NK-92 treated with Interleukin-12 subunit alpha and Interleukin-12 subunit beta, amount 100 ng/mL, for 24 hours (cell line): ENCODE measurements around the gene GLS.
"Not testable (repeated sequence)": the region's sequence is repeated elsewhere in the genome, so short reads cannot be mapped to it uniquely, and the experiment has no call there.

Source experiments
- DNase-seq: peaks from one replicate; lab custom pipeline; 2025; lab: John Stamatoyannopoulos, UW

GLS gene

DNA sequence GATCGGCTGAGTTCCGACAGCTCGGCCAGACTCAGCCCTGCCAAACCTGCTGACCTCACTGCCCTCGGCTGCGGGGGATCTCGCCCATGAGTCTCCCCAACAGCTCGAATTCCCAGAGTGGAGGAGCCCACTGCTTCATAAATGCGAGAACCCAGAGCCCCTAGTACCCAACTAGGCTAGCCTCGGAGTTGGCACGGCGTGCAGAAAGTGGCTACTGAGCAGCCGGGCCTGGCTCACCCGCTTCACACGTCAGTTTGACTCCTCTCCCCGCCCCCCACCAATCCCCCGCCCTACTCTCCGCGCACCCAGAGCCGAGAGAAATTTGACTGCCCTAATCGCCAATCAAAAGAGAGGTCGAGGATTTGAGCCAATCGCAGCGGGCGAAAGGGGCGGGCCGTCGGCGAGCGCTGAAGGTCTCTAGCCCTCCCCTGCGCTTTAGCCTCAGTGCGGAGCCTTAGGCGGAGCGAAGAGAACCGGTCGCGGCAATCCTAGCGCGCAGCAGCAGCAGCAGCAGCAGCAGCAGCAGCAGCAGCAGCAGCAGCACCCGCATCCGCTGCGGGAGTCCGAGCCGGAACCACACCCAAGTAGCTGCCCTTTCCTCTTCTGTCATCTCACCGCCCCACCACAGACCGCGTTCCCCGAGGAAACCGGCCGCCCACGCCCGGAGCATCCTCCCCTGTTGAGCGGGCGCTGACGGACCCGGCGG, at the start of gene GLS:
Gene GLS, plus strand, starts transcription at position 444 of the 706 bp plus-strand sequence. CDS start 264 bp downstream, outside the sequence.
- DNase-seq = peak; percentile 96

DNA sequence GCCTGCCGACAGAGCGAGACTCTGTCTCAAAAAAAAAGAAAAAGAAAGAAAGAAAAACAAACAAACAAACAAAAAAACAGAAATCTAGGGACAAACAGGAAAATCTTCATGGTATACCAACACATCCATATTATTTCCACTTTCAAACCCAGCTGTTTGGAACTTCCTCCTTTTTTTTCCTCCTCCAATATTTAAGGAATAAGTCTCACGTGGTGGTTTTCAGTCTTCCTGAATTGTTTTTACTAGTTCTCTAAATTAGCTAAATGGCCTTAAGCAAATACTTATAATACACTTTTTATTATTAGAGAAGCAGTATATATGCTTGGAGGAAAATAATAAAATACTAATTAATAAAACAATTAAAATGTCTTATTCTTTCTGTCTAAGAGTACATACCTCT, 48.7 kb upstream of the GLS start:
- no peak for DNase-seq

DNA sequence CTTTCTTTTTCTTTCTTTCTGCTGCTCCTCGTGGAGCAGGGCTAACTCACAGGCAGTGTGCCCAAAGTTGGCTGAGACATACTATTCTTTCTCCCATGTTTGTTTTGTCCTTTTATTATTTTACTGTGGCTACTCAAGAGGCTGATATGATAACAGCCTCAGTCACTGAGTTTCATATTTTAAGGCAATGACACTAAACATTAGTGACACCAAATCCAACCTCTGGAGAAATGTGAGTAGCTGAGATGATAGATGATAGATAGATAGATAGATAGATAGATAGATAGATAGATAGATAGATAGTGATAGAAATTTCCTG, 45.8 kb upstream of the GLS start:
- no peak for DNase-seq

DNA sequence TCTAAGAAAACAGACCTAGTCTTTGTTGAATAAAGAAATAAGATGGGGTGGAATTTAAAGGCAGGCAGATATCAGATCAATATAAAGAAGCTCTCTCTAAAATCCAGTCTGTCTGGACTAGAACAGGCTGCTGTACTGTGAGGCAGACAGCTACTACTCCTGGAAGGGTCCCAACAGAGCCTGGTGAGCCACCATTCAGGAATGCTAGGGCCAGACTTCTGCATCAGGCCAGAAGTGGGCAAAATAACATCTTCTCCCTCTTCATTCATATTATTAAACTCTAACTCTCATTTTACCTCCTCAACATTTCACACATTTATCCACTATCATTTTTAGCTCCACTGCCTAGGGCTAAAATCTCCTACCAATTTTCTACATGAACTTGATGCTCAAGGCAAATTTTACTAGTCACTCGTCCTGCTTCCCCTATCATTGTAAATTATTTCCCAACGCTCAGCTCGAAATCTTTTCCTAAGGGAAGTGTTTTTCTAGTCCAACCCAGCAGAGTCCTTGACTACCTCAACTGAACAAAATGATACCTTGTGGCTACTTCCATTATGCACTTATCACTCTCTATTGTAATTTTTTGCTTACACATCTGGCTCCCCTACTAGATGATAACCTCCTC, 45.2 kb upstream of the GLS start:
- DNase-seq = no peak

DNA sequence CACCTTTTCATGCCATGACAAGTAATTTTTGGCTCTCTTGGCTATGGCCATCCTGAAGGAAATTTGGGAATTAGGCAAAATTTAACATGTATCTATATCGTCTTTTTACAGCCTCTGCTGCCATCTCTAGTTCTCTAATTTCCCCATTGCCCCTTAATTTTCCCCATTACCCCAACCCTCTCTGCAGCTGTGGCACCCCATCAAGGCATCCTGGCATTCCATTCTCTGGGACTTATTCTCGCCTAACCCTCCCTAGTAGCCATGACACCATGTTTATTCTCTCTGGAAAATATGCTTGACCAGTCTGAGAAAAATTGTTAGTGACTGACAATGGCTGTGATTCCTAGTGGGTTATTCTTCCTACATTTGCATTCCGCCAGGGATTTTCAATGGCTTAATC, 43.9 kb upstream of the GLS start:
- no peak for DNase-seq

DNA sequence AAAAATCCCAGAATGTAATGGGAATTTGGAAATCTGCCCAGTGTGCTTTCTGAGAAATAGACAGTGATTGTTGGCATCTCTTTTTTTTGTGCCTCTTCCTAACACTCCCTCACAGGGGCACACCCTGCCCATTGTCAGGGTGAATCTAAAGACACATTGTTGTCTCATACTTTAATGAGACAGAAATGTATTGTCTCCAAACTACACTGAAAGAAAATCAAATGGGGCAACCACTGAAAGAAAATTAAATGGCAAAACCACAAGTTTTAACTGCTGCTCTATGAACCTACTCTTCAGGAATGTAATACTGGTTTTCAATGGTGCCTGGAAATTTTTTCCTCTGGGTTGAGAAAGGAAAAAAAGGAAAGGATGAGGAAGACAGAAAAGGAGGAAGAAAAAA, 43.2 kb upstream of the GLS start:
- DNase-seq = no peak

DNA sequence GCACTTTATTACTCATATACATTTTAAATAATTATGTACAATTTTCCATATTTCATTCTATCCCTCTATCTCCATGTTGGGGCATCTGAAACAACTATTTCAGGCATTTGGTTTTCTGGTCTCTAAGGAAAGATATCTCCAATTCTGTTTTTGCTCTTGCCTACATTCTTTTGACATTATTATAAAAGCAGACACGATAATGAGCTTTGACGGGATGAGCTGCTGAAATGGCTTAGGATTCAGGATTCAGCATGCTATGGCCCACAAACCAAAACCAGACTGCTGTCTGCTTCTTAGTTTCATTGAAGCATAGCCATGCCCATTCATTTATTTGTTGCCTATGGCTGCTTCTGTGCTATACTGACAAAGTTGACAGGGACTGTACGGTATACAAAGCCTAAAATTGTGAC, 42.7 kb upstream of the GLS start:
- no peak for DNase-seq

DNA sequence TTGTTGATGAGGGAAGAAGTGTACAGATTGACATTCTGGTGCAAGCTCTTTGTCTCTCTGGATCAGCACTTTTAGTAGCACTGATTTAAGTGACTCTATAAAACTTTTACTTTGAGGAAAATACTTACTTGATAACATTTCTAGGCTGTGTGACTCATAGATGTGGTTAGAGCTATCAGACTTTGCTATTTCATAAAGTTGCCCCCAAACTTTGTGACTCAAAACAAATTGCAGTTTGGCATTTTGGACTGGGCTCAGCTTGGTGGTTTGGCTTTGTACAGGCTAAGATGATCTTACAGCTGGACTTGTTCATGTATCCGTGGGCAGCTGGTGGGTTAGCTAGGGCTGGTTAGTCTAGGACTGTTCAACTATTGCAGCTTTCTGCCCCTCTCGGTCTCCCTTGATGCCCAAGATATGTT, 42.1 kb upstream of the GLS start:
- DNase-seq = no peak

DNA sequence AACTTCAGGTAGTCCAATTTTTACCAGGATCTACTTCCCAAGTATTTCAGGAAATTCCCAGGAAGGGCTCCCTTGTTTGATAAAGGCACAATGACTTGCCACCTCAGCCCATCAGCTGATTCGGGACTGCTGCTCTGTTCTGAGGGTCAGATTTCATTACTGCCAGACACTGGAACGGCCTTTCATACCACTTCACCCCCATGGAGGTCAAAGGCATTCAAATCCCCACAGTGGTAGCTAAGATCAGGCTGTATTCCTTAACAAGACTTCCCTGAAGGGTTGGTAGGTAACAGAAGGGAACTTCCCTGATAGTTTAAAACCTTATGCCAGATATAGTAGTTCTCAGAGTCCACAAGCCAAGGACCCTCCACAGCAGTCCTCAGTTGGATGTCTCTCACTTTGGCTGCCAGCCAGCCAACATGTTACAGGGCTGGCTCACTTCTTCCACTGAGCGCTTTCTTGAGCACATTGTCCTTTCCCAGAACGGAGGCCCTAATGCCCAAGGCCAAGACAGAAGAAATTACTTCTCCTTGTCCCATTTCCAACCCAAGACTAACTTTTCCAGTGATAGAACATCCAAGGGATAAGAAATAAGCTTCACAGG, 40.0 kb upstream of the GLS start:
- no peak for DNase-seq

DNA sequence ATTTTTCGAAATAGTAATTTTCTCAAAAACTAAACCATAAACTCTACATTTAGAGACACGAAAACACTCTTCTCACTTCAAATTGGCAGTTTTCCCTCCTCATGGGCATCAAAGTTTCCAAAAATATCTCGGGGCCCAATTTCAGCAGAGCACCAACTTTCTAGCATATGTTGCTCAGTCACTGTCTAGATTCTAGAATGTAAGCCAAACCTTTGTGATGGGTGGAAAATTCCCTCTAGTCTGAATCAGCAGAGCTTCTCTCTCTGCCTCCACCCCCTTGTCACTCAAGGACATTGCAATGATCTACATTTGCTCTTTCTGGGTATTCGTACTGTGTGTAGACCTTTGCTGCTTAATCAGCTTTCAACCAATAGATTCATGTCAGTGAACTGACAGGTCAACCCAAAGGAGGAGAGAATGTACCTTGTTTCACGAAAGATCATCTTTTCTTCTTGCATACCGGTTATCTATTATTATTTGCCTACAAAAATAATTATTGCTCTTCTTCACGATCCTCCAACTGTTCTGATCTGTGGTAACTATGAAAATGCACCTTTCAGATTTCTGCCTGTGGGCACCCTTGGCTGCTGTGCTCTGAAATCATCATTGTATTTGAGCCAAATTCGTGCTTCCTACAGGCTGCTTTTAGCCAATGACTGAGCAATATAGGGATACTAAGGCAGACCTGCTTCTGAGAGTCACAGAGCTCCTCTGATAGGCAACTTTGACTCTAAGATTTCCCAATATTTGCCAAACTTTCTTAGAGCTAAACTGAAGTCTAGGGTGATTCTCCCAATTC, 38.7 kb upstream of the GLS start:
- no peak for DNase-seq

DNA sequence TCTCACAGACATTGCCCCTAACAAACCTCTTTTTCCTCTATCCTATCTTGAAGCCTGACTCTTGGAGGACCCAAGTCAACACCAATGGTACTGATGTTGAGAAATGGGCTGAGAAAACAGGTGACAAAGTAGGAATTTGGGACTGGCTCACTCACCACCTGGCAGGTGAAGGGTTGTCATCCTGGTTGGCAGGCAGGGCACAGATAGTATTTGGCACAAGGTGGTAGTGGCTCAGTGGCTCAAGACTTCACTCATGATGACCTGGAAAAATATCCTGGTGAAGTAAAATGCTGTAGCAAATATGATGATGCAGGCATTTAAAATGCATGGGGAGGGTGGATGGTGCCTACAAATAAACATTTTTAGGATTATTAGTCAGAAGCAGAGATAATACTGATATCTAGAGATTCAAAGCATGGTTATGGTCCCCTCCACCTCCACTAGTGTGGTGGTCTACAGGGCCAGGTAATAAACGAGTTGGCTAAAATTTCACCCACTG, 38.0 kb upstream of the GLS start:
- no peak for DNase-seq

DNA sequence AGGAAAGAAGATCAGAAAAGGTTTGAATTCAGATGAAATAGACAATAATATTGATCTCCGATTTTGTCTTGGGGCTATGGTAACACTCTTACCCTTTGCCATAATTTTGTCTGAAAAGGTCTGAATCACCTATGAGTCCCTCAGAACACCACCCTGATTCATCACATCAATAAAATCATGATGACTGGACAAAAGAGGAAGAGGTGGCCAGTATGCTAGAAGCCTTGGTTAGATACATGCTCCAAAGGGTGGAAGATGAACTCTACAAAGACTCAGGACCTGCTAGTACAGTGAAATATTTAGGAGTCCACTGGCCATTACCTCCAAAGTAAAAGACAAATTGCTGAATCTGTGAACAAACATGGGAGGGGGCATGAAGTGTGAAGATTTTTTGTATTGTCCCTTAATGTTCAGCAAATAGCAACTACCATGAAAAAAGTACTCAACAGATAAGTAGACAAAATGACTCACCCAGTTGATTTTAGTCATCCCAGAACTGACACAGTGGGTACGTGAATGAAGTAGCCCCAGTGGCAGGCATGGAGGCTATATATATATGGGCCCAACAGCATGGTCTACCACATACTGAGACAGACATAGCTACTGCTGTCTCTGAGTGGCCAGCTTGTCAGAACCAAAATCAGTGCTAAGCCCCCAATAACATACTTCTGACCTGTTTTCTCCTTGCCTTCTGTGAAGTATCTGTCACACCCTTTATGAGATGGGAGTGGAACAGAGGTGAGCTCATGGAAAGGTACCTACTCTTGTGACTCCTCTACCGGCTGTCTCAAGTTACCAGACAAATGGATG, 36.5 kb upstream of the GLS start:
- no peak for DNase-seq

DNA sequence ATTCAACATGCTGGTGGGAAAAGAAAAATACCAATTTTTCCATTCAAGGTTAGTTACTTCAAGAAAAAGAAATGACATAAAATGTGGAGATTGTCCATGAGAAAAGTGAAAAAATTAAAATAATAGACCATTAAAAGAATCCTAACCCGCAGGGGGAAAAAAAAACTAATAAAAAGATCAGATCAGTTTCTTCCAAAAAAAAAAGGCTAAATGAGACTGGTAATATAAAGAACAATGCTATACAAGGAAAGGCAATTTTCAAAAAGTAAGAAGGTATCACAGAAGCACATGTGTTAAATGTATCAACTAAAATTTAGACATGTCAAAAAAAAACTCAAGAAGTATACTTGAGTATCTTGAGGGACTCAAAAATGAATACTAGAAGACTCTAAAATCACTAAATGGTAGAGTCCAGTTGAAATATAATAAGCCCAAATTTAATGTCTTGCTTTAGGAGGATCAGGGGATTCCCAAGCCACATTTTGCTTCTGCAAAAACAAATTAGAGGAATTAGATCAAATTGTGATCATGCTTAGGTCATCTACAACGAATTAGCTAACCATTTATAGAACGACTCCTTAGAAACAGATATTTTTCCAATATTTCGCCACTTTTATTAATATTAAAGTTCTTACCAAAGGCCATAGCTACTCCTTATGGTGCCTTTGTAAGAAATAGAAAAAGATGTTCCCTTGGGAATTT, 35.8 kb upstream of the GLS start:
- DNase-seq = no peak

DNA sequence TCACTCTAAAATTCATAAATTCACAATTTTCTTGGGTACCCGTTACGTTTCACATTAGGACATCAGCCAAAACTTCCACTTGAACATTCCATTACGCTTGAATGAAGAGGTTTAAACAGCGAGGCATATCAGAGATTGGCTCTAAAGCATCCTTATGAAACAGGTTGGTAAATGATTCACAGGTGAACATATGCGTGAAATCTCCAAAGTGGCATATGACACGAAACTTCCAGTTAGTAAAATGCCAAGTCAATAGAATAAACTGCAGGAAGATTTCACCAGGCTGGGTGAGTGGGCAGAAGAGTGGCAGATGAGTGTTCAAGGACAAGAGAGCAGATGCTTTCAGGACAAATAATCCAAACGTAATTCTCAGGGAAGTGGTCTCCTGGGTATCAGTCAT, 33.9 kb upstream of the GLS start:
- DNase-seq = no peak

DNA sequence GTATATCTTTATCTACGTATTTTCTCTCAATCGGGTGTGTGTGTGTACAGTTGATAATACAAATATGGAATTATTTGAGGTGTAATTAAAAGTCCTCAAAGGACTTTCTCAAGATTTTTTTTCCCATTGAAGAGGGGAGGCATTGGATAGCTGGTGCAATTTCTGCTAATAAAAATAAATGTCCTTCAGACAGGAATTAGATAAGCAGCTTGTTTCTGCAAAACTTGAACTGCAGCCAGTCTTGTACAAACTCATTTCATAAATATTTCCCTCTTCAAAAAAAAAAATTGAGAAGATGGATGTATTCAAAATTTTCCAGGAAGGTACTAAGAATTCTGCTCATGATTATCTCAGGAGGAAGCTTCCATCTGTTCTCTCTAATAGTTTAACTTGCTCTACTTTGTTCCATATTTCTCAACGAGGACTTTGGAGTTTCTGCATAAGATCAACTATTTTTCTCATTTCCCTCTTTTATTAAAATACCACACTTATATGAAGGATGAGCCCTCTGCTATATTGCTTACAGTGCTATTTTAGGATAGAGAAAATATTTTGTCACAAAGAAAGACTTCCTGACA, 33.0 kb upstream of the GLS start:
- no peak for DNase-seq

DNA sequence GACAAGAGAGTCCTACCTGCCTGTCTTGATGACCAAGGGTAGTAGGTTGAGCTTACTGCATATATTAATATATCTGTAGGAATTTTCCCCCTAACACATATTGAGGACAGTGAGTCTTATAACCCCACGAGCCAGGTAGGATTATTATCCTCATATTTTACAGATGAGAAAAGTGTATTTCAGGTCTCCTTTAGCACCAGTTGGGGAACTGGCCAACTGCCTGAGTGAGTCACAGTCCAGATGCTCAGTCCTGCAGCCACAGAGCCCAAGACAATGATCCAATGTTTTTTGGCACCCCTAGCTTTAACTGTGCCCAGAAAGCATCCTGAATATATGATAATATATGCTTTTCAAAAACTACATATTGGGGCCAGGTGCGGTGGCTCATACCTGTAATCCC, 30.8 kb upstream of the GLS start:
- DNase-seq = no peak

DNA sequence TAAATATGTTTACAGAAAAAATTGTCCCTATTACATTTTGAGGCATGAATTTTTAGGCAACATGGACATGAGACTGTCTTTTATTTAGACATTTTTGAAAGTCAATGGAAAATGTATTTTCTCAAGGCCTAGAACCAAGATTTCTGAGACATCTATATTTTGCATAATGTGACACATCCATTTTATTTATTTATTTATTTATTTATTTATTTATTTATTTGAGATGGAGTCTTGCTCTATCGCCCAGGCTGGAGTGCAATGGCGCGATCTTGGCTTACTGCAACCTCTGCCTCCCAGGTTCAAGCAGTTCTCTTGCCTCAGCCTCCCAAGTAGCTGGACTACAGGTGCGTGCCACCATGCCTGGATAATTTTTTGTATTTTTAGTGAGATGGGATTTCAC, 27.6 kb upstream of the GLS start:
- DNase-seq = not testable (repeated sequence)

DNA sequence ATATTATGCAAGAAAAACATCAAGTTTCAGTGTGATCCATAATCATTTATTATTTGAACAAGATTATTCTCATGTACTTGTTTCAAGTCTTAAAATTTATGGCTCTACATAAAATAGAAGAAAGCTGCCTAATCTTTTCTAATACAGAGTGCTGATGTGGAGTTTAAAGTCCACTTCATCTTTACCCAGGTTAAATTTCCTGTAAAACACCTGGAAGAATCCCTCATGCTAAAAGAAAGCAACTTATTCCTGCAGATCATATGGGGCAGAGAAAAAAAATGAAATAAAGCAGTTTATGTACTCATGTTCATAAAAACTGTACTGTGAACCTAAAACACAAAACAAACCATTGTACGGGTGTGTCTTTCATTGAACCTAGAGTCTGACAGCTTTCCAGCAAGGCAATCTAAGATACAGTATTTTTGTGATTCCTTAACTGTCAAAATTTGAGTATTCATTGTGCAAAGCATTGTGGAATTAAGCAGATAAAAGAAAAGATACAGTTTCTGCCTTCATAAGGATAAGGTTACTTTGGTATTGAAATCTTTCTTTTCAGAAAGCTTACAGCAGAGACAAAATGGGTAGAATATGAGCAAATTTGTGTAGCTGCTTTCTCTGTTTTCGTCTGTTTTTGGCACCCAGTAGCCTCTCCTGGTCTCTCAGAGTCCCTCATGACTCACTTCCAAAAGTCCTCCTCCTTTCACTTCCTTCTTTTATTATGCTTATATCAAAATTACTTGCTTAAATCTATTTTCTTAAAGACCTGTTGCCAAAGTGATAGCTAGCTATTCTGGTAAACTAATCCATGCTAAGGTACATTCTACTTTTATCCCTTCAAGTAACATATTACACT, 26.9 kb upstream of the GLS start:
- DNase-seq = no peak

DNA sequence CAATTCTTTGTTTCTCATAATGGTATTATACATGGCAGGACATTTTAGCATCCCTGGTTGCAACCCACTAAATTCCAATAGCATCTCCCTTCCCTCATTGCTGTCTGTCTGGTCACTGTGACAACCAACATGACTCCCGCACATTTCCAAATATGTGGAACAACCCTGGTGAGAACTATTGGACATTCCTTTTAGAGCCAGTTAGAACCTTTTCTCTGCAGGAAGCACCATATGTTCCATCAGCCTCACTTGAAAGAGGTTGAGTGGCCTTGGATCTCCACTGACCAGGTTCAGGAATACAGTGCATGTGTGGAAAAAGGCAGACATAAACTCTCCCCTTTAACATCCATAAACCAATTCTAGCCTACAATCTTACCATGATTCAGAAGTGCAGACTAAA, 25.9 kb upstream of the GLS start:
- no peak for DNase-seq

DNA sequence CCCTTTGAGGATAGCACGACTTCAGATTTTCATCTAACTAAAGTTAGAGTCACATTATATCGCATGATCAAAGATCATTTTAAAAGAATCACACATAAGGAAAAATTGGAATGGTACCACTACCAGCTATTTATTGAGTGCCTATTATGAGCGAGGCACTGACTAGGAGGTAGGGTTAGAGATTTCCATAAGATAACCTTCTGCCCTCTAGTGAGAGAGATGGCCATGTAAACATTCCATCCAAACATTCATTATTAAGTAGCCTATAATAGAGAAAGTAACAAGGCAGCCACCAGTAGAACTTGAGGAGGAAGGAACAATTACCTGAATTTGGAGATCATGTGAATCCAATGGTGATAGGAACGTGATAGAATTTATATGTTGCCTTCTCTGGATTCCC, 25.4 kb upstream of the GLS start:
- no peak for DNase-seq
